ENCODE results near the gene CDHR1.

The CDHR1 gene

GRCh38 chr10:84267503-84268126 lies 73.3 kb downstream of the CDHR1 start:
- DNase-seq = peak; percentile 78 to 81

- DNase-seq = no peak
Measured at GRCh38 chr10:84269162-84269561, 74.8 kb downstream of the CDHR1 start.
